Heart left ventricle (tissue), 16 donors: ENCODE data around the gene CCSER2. TPM values are rescaled to one million over a fixed set of nuclear protein-coding genes. Genes with fewer than 3 reads are reported as not detected.

Experiments
- ATAC-seq, 4 donors: fragments of 200-7000 bp; cut with Tn5 transposase; one replicate each; pipeline ENCODE4 v1.9.1; 2020 to 2022; ENCODE audit warnings: moderate library complexity in 4 of 4, mild to moderate bottlenecking in 3 of 4, moderate number of reproducible peaks in 1 of 4
- DNase-seq, 5 donors: peaks; one replicate each; pipeline ENCODE4 v3.0.0-alpha.2; 2020
- H3K27ac ChIP-seq, 12 donors: fragments of 200-600 bp; sonication (generic) in 4 of 12; one replicate each; pipeline versions ENCODE4 v1.5.0 to v1.8.0; 2016 to 2022; ENCODE audit warnings: mild to moderate bottlenecking in 2 of 12
- H3K27me3 ChIP-seq, 9 donors: fragments of 200-600 bp; sonication (generic) in 2 of 9; one replicate each; pipeline versions ENCODE4 v1.5.1 to v1.8.0; 2016 to 2022; ENCODE audit warnings: mild to moderate bottlenecking in 3 of 9
- H3K36me3 ChIP-seq, 9 donors: fragments of 200-600 bp; sonication (generic) in 2 of 9; one replicate each; pipeline versions ENCODE4 v1.5.0 to v1.8.0; 2018 to 2022; ENCODE audit warnings: mild to moderate bottlenecking in 2 of 9
- H3K4me1 ChIP-seq, 12 donors: fragments of 200-600 bp; sonication (generic) in 4 of 12; one replicate each; pipeline versions ENCODE4 v1.5.0 to v1.8.0; 2016 to 2022; ENCODE audit warnings: mild to moderate bottlenecking in 3 of 12
- H3K4me3 ChIP-seq, 12 donors: fragments of 200-600 bp; sonication (generic) in 4 of 12; one replicate each; pipeline versions ENCODE4 v1.5.0 to v1.8.0; 2017 to 2022; ENCODE audit warnings: mild to moderate bottlenecking in 9 of 12, moderate library complexity in 4 of 12
- H3K9me3 ChIP-seq, 12 donors: fragments of 200-600 bp; sonication (generic) in 4 of 12; one replicate each; pipeline versions ENCODE4 v1.5.0 to v1.8.0; 2016 to 2022; ENCODE audit warnings: mild to moderate bottlenecking in 1 of 12
- POLR2A ChIP-seq, 2 donors: fragments of 450-650 bp; IDR thresholded peaks; one replicate each; pipeline ENCODE4 v1.6.1; 2017; ENCODE audit warnings: antibody characterized with exemption in 2 of 2, mild to moderate bottlenecking in 2 of 2, moderate library complexity in 2 of 2
- WGBS, 4 donors: extraction: QIAGEN DNeasy Blood & Tissue Kit in 2 of 4; methylation state at CpG; one replicate each; pipeline versions ENCODE4 v1.1.5 to v1.1.7; 2013 to 2018; 5-methylcytosine and 5-hydroxymethylcytosine counted together
- intact Hi-C, 10 donors: fragments of 100-400 bp; cut with DNase I; formaldehyde crosslinking; loops; one replicate each; pipeline versions ENCODE4 v1.11.1 to v1.14.2; 2022
- polyA plus RNA-seq, 2 donors: library from polyadenylated mRNA; stranded (reverse); fragments of 200-250 nt; gene quantifications; one replicate each; pipeline ENCODE4 v1.2.3, GENCODE V29; 2013
- total RNA-seq, 9 donors: library from RNA; depleted of rRNA in 2 of 9; stranded (reverse); fragments of >200 nt in 2 of 9; fragmentation: NEBNext Ultra II Directional in 3 of 9; extraction: Animal tissue kit (Norgen Biotek cat#: 25700) in 3 of 9; gene quantifications; one replicate each; pipeline versions ENCODE4 v1.1.0 to v1.2.4, GENCODE V29; 2016 to 2023
- TF ChIP-seq, protein P1 (sequence below), 12 donors: fragments of 200-600 bp; sonication (generic) in 4 of 12; IDR thresholded peaks; one replicate each; pipeline versions ENCODE4 v1.5.0 to v1.8.0; 2018 to 2022; ENCODE audit warnings: antibody characterized with exemption in 12 of 12, mild to moderate bottlenecking in 5 of 12
- donor health status: ischemic (EF 13 %, LVEDD 7.1; RV severe dilation, severe dysfunction).
- donor health status: healthy with polysubstance abuse.
- donor health status: DM: no; HTN: yes; CAD: no.
- donor health status: DM: no; HTN: no; CAD: no.
- donor health status: ischemic (EF 25% LVEDD 6.9; RV normal size, moderate dysfunction).
- donor health status: ischemic (EF 25% LVEDD 5.7; RV mildly dilated, moderate dysfunction).
- donor health status: healthy.
- donor health status: DM: yes; HTN: yes; CAD: no.
- donor health status: ischemic (EF 35%, LVEDD 5.7; RV mildly dilated, moderate dysfunction).
- donor health status: nonischemic (EF 11% LVEDD 7.7; RV severe dilation, severe dysfunction).
- donor health status: DM: yes; HTN: yes; CAD: no.
- donor health status: PGD.
- donor health status: ischemic (EF 29% LVEDD 5.4; RV normal size, mild dysfunction).
- donor health status: nonischemic (EF 23%, LVEDD 6.1; RV moderate dilation, normal function).

Gene CCSER2
- total and polyA plus RNA-seq, 11 donors = 32.4 to 244 (median 159) TPM

DNA sequence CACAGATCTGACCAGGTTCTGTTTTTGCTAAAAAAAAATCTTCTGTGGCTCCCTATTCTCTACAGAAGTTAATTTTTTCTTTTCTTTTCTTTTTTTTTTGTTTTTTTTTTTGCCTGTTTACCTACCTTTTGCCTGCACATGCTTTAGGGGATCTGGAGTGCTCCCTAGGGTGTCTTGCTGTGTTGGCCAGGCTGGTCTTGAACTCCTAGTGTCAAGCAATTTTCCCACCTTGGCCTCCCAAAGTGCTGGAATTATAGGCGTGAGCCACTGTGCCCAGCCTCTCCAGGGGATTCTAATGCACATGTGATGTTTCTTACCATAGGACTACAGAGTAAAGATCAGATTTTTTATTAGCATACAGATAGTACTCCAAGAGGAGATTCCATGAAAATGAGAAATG lies 10.6 kb downstream of the CCSER2 start:
- TF ChIP-seq, protein P1, sequence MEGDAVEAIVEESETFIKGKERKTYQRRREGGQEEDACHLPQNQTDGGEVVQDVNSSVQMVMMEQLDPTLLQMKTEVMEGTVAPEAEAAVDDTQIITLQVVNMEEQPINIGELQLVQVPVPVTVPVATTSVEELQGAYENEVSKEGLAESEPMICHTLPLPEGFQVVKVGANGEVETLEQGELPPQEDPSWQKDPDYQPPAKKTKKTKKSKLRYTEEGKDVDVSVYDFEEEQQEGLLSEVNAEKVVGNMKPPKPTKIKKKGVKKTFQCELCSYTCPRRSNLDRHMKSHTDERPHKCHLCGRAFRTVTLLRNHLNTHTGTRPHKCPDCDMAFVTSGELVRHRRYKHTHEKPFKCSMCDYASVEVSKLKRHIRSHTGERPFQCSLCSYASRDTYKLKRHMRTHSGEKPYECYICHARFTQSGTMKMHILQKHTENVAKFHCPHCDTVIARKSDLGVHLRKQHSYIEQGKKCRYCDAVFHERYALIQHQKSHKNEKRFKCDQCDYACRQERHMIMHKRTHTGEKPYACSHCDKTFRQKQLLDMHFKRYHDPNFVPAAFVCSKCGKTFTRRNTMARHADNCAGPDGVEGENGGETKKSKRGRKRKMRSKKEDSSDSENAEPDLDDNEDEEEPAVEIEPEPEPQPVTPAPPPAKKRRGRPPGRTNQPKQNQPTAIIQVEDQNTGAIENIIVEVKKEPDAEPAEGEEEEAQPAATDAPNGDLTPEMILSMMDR (IDR thresholded peaks at IDR 0.05) = no peak
- TF ChIP-seq POLR2A (IDR thresholded peaks at IDR 0.05) = no peak
- DNase-seq (no peak), ATAC-seq (no peak)
- Histone ChIP-seq H3K27me3 (no peaks in the 10 kb centered on the region), H3K4me3 (no peak overlapping the region), H3K27ac (no peak overlapping the region), H3K36me3 (no peaks in the 10 kb centered on the region), H3K9me3 (no peaks in the 10 kb centered on the region), H3K4me1 (peaks cover 0 to 81% (median 43%) of the 10 kb centered on the region in 12 donors)
- WGBS, 4 donors = 81 to 94% (median 87%) methylated on average over 1 of the region's 1 CpG
- intact Hi-C loops = loop anchor here in 1 of 10 donors (5.0 kb wide), 1 partner anchor 187 kb away; no protein-coding TSS in a partner anchor

DNA sequence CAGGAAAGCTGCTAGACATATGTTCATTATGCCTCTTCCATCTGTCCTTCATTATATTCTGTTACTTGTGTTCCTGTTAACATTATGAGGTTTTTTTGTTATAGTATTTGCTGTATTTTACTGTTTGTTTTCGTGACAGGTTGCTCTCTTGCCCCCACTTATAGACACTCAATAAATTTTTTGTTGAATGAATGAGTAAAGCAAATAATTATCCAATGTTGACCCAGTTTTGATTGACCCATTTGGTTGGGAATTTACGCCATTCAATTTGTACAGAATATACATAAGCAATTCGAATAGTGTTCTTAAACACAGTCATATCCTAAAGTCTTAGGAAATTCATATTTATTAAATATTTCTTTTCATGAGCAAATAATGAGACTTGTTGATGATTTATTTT lies 11.8 kb downstream of the CCSER2 start:
- 96 to 100% (median 98%) methylated on average over 3 of the region's 3 CpGs for WGBS, 4 donors
- DNase-seq (no peak), ATAC-seq (no peak)
- no peaks in the 10 kb centered on the region for H3K27me3 ChIP-seq
- intact Hi-C loops = no loop called here
- no peak overlapping the region for H3K4me3 ChIP-seq
- no peak for TF ChIP-seq POLR2A (IDR thresholded peaks at IDR 0.05)
- TF ChIP-seq, protein P1 (IDR thresholded peaks at IDR 0.05) = no peak
- H3K27ac ChIP-seq = no peak overlapping the region
- no peaks in the 10 kb centered on the region for H3K36me3 ChIP-seq
- H3K9me3 ChIP-seq = no peaks in the 10 kb centered on the region
- H3K4me1 ChIP-seq = peaks cover 0 to 79% (median 43%) of the 10 kb centered on the region in 12 donors

DNA sequence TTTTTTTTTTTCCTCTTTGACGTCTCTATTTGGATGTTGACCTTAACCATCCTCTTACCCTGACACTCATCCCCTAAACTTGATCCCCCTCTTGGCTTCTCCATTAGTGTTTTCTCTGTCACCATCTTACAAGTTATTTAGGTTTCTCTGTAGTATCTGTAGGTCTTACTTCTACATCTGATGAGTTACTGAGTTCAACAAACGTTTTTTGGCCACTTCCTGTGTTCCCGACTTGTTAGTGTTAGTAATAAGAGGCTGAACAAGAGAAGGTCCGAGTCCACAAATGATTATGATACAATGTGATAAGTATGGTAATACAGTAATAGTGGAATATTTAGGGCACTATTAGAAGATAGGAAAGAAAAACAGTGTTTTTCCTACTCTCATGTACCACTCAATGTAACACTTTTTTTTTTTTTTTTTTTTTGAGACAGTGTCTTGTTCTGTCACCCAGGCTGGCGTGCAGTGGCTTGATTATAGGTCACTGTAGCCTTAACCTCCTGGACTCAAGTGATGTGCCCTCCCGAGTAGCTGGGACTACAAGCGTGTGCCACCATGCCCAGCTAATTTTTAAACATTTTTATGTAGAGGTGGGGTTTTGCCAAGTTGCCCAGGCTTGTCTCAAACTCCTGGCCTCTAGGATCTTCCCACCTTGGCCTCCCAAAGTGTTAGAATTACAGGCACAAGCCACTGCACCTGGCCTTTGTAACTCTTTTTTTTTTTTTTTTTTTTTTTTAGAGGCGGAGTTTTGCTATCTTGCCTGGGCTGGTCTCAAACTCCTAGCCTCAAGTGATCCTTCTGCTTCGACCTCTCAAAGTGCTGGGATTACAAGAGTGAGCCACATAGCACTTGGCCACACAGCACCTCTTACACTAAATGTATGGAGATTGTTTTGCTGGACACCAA lies 12.5 kb downstream of the CCSER2 start:
- Histone ChIP-seq H3K9me3 (no peaks in the 10 kb centered on the region), H3K36me3 (no peaks in the 10 kb centered on the region), H3K27me3 (no peaks in the 10 kb centered on the region), H3K4me3 (no peak overlapping the region), H3K27ac (no peak overlapping the region), H3K4me1 (peaks cover 0 to 75% (median 36%) of the 10 kb centered on the region in 12 donors)
- DNase-seq = no peak
- TF ChIP-seq POLR2A (IDR thresholded peaks at IDR 0.05) = no peak
- TF ChIP-seq, protein P1 (IDR thresholded peaks at IDR 0.05) = no peak
- intact Hi-C loops = no loop called here
- WGBS, 4 donors = 84 to 88% (median 85%) methylated on average over 9 of the region's 9 CpGs
- ATAC-seq = no peak

DNA sequence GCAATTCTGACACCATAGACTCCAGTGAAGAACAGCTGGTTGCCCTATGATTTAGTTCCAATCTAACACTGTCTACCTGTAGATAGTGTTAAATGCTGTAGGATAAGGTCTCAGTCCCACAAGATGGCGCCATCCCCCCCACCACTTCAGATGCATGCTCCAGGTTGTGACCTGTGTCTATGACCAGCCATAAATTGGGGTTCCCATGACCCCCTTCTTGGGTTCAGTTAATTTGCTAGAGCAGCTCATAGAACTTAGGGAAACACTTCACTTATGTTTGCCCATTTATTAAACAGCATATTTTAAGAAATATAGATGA lies 13.1 kb downstream of the CCSER2 start:
- no peak for DNase-seq
- H3K36me3 ChIP-seq = no peaks in the 10 kb centered on the region
- no peak for ATAC-seq
- H3K27me3 ChIP-seq = no peaks in the 10 kb centered on the region
- H3K4me1 ChIP-seq = peaks cover 0 to 69% (median 32%) of the 10 kb centered on the region in 12 donors
- intact Hi-C loops = no loop called here
- no peaks in the 10 kb centered on the region for H3K9me3 ChIP-seq
- 83 to 100% (median 90%) methylated on average over 1 of the region's 1 CpG for WGBS, 4 donors
- H3K27ac ChIP-seq = no peak overlapping the region
- TF ChIP-seq, protein P1 (IDR thresholded peaks at IDR 0.05) = no peak
- no peak for TF ChIP-seq POLR2A (IDR thresholded peaks at IDR 0.05)
- H3K4me3 ChIP-seq = no peak overlapping the region
